Measurements from ENCODE around the gene CSN1S1. TPM values are rescaled to one million over a fixed set of nuclear protein-coding genes. Genes with fewer than 3 reads are reported as not detected.

Gene CSN1S1
- total RNA-seq, 2 donors from 2014 or later, result 1.4 TPM; not detected in 1

Other genes with a start within 250 kb of the CSN1S1 start
- 1 to 10 TPM in 1 of 2 donors, under 1 TPM in 1; 0.36 to 3.0 TPM for gene SULT1B1, start 170.4 kb upstream of the CSN1S1 start, total RNA-seq
- under 1 TPM in 1 of 2 donors, not detected in 1; 0.41 TPM for gene SULT1E1, start 70.9 kb upstream of the CSN1S1 start, total RNA-seq
- not detected for gene CSN2, start 34.7 kb downstream of the CSN1S1 start, total RNA-seq
- gene STATH, start 64.9 kb downstream of the CSN1S1 start, total RNA-seq, result not detected
- not detected for gene HTN3, start 97.4 kb downstream of the CSN1S1 start, total RNA-seq
- gene HTN1, start 119.4 kb downstream of the CSN1S1 start, total RNA-seq, result not detected
- under 1 TPM in 1 of 2 donors, not detected in 1; 0.23 TPM for gene PRR27, start 223.2 kb downstream of the CSN1S1 start, total RNA-seq

Measured in prostate gland (tissue), 2 donors.